ENCODE results near the gene ZDHHC14.

Gene ZDHHC14

GRCh38 chr6:157494132-157494710, 113.2 kb downstream of the ZDHHC14 start:
- no peak for DNase-seq

GRCh38 chr6:157496534-157497095, 115.6 kb downstream of the ZDHHC14 start:
- DNase-seq, result no peak

- peak in 1 of 5 donors; percentile 48 for DNase-seq
Measured at GRCh38 chr6:157497579-157497978, 116.6 kb downstream of the ZDHHC14 start.

GRCh38 chr6:157498817-157499216, 117.8 kb downstream of the ZDHHC14 start:
- DNase-seq, result no peak

- DNase-seq, result no peak
Measured at GRCh38 chr6:157500022-157500421, 119.0 kb downstream of the ZDHHC14 start.

- no peak for DNase-seq
Measured at GRCh38 chr6:157503018-157503747, 122.2 kb downstream of the ZDHHC14 start.

- no peak for DNase-seq
Measured at GRCh38 chr6:157505912-157506491, 125.0 kb downstream of the ZDHHC14 start.

GRCh38 chr6:157510323-157511188, 129.6 kb downstream of the ZDHHC14 start:
- peak in 1 of 5 donors; percentile 45 for DNase-seq

GRCh38 chr6:157511682-157512381, 130.8 kb downstream of the ZDHHC14 start:
- no peak for DNase-seq

GRCh38 chr6:157512382-157512682, 131.3 kb downstream of the ZDHHC14 start:
- no peak for DNase-seq

- no peak for DNase-seq
Measured at GRCh38 chr6:157513004-157513603, 132.1 kb downstream of the ZDHHC14 start.

- DNase-seq, result no peak
Measured at GRCh38 chr6:157513619-157514485, 132.9 kb downstream of the ZDHHC14 start.

GRCh38 chr6:157514659-157515496, 133.9 kb downstream of the ZDHHC14 start:
- peak in 1 of 5 donors; percentile 34 for DNase-seq

GRCh38 chr6:157516319-157517026, 135.5 kb downstream of the ZDHHC14 start:
- DNase-seq, result no peak

- no peak for DNase-seq
Measured at GRCh38 chr6:157517601-157518359, 136.8 kb downstream of the ZDHHC14 start.

- DNase-seq, result no peak
Measured at GRCh38 chr6:157518397-157519250, 137.6 kb downstream of the ZDHHC14 start.
